ENCODE results near the gene EFHD2.
"Not testable (repeated sequence)": the region's sequence is repeated elsewhere in the genome, so short reads cannot be mapped to it uniquely, and the experiment has no call there.

EFHD2 gene

DNA sequence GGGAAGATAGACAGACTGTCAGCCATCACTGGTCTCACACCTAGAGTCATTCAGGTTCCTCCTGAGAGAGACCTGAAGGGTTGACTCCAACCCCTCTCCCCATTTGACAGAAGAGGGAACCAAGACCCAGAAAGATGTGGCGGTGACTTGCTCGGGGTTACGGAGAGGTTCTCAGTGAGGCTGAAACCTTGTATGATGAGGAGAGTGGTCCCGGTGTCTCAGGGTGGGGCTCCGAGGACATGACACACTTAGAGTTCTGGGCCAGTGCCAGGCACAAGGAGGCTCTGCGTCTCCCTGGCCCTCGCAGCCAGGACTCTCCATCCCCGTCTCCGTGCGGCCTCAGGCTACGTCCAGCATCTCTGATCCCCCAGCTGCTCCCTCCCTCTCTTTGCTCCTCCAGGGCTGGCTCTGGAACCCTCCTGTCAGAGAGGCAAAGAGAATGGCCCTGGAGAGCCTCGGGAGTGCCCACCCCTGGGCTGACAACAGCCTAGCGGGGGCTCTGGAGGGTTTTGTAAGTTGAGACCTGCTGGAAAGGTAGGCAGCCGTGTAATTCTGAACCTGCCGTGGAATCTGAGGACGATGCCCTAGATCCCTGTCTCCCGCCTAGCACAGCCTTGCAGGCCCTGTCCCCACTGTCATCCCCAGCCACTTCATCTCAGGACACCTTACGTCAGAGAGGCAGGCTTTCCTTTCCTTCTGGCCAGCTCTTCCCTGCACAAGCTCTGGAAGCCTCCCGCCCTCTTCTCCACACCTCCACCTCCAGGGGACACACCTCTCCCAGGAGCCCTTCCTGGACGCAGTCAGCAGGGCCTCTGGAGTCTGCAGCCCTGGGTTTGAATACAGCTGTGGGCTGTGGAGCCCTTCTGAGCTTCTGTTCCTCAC lies 4.1 kb downstream of the EFHD2 start:
- no peak for DNase-seq

DNA sequence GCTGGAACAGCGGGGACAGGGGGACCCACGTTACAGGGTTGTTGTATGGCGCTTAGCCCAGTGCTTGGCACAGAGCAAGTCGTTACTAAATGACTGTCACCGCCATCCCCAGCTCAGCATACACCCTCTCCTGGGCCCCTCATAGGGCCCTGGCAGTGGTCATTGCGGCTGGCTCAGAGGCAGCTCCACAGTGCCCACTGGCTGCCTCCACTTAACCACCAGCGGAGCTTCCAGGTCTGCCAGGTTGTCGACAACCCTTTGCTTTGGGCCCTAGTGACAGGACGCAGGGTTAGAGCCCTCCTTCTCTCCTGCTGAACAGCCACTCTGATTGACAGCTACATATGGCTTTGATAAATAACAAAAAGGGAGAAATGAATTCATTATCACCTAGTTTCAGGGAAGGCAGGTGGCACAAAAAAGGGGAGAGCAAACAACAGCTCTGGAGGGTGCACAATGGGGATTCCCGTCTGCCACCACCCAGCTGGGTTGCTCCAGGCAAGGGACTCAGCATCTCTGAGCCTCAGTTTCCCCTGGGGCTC lies 4.8 kb downstream of the EFHD2 start:
- DNase-seq, result no peak

DNA sequence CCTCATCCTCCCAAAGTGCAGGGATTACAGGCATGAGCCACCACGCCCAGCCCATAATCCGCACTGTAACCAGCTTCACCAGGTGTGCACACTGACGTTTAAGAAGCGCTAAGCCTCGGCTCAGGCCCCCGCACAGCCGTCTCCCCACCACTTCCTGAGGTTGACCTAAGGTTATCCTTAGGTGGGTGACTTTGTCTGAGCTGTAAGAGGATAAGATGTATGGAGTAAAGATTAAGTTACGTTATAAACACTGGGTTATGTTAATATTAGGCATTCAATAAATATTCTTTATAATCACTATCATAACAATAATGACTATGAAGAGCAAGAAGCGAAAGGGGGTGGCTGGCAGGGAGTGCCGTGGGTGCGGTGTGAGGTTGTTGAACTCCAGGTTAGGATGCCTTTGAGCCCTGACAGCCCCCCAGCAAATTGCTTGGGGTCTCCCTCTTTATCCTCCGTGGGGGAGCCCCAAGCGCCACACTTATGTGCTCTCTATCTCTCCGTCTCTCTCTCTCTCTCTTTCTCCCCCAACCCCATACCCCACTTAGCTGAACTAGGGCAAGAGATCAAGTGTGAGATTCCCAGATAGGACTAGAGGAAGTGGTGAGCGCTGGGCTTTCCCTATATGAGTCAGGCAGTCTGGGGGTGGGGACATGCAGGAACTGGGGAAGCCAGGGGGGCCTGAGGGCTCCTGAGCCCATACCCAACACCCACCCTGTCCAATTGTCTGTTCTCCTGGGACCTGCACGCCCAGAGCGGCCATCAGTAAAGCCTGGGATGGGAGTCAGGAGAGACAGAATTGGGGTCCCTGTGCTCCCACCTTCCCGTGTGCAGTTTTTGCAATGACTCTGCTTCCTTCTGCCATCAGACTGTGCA lies 7.6 kb downstream of the EFHD2 start:
- no peak for DNase-seq

DNA sequence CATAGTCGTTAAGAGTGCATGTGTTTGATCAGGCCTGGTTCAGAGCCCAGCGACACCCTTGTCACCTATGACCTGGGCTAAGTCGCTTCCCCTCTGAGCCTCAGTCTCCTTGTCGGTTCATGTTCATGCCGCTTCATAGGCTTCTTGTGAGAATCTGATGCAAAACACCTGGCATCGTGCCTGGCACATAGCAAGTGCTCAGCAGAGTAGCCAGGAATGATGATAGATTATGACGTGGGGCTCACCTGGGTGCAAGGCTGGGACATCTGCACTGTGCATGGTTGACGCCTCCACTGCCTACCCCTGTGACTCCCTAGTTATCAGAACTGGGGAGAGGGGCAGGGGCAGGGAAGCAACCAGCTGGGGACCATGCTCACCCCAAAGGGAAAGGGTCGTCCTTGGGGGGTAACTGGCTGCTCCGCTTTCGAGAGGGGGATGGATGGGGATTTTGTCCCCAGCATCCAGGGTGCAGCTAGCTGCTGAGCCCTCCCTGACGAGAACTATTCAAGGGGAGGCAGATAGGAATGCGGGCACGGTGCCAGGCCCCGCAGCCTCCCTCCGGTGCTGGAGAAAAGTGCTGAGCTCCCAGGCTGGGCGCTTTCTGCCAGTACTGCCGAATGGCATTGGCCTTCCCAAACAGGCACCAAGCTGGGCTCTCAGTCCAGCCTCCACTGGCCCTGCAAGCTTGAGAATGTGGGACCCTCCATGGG lies 9.3 kb downstream of the EFHD2 start:
- DNase-seq, result no peak

DNA sequence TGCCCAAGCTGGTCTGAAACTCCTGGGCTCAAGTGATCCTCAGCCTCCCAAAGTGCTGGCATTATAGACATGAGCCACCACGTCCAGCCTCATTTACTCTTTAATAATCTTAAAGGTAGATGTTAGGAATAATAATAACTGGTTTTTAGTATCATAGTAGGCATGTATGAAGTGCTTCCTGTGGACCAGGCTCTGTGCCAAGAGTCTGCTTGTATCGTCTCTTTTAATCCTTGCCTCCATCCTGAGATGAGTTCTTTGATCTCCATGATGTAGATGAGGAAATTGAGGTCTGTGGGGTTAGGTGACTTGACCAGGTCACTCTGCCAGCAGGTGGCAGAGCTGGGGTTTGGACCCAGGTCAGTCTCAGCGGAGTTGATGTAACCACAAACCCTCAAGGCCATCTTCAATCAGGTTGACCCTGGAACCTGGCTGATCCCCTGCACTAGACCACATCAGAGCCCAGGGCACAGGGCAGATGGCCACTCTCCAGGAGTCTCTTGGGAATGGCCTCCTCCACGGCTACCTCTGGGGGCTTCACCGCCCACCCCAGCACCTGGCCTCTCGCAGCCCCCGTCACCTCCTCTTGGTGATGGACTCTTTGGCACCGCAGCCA lies 11.3 kb downstream of the EFHD2 start:
- no peak for DNase-seq

DNA sequence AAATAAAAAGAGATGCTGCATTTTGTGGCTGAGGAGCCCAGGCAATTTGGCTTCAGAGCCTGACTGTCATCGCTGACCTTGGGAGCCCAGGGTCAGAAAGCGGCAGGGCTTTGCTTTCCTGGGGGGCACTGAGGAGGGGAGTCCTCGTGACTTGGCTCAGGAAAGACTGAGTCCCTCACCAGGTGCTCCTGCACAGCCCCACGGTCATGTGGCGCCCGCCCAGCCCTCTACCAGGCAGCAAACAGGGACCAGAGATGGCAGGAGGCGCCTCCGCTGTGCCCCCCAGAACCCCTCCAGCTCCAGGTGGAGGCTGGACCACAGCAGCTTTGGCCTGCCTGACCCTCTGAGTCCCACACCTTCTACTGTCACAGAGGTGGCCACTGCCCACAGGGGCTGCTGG lies 13.2 kb downstream of the EFHD2 start:
- DNase-seq, result no peak

DNA sequence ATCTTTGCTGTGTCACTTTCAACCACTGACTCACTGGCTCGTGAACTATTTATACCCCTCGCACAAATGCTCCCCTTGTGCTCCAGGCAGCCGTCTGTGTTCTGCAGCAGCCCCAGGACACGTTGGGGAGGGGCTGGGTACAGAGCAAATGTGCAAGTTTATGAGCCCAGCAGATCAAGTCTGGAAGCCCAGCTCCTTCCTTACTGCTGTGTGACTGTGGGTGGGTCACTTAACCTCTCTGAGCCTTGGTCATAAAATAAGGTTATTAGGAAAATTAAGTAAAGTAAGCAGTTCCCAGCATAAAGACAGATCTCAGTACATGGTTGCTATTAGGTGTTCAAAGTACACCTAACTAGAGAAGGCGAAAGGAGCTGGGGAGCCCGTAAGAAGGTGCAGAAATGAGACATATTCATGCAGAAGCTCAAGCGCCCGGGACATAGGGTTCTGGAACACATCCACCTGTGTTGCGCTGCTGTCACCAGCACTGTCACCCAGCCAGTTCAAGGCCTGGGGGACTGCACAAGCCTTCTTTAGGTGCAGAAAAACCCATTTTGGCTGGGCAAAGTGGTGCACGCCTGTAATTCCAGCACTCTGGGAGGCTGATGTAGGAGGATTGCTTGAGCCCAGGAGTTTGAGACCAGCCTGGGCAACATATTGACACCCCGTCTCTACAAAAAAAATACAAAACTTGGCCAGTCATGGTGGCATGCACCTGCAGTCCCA lies 13.8 kb downstream of the EFHD2 start:
- DNase-seq, result no peak

DNA sequence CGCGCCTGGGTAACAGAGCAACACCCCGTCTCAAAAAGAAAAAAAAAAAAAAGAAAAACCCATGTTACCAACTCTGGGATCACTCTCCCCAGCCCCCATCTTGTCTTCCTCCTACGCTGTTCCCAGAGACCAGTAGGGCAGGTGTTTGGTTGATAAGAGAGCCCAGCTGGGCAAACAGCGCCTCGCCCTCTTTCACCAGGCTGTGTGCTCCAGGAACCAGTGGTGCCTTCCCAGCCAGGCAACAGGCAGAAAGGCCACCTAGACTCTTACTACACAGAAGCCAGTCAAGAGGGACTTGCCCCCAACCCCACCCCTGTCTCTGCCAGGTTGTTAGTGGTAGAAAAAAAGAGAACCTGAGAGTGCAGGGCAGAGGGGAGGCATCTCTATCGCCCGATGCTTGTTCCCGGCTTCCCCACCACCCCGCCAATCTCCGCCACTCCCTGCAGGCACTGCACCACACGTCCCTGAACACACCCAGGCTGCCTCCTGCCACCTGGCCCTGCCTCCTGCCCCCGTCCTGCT lies 14.5 kb downstream of the EFHD2 start:
- no peak for DNase-seq

DNA sequence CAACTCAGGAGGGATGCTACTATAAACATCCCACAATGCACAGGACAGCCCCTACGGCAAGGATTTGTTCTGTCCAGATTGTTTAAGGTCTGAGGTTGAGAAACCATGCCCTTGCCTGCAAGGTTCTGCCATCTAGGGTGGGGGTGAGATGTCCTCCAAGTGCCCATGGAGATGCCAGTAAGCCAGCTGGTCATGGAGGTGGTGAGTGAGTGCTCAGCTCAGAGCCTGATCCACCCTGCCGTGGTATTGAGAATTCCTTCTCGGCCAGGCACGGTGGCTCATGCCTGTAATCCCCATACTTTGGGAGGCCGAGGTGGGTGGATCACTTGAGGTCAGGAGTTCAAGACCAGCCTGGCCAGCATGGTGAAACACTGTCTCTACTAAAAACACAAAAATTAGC lies 15.3 kb downstream of the EFHD2 start:
- no peak for DNase-seq

DNA sequence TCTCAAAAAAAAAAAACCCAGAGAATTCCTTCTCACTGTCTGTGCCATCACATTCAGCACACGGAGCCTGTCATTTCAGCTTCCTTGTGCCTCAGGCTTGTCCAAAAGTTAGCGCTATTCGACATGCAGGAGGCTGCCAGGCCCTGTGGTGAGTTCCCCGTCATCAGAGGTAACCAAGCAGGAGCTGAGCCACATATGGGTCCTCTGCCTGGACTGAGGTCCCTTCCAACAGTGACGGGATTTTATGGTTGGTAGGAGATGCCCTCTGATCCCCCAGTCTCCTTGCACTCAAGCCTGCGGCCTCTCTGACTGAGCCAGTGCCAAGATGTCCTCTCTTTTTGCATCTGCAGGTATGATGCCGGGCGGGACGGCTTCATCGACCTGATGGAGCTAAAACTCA lies 15.8 kb downstream of the EFHD2 start:
- no peak for DNase-seq

DNA sequence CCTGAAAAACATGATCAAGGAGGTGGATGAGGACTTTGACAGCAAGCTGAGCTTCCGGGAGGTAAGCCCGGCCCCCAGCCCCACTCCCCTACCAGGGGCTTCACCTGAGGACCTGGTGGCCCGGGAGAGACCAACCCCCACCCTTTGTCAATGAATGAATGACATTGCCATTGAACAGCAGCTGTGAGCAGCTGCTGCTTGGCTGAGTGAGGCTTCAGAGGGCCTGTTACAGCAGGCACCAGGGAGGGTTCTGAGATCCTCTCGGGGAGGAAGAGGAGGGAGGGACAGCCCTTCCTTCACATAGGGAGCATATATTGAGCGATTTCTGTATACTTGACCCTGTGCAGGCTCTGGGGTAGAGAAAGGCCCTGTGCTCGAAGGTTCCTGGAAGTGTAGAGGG lies 16.3 kb downstream of the EFHD2 start:
- DNase-seq, result no peak

DNA sequence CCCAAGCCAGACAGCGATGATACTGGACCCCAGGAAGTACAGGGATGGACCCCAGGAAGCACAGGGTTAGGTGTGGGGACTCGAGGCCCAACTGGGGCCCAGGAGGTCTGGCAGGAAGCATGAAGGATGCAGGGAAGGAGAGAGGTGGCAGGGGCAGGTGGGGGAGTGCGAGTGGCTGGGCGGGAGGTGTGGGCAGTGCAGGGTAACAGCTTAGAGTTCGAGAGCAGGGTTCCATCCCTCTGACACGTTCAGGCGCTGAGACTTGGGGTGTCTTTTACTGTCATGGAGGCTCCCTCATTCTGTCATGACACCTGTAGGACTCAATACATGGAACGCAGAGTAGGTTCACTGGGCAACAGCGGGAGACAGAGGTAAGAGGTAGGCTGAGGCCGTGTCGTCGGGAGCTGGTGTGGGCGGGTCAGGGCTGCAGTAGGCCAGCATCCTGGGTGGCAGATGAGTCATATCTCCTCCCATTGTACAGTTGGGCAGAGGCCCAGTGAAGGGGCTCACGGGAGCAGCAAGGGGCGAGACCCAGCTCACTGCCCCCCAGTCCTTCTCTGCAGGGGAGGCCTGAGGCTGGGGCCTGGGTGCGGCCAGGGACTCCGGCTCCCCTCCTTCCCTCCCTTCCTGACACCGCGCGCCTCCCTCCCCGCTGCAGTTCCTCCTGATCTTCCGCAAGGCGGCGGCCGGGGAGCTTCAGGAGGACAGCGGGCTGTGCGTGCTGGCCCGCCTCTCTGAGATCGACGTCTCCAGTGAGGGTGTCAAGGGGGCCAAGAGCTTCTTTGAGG lies 17.0 kb downstream of the EFHD2 start:
- no peak for DNase-seq

DNA sequence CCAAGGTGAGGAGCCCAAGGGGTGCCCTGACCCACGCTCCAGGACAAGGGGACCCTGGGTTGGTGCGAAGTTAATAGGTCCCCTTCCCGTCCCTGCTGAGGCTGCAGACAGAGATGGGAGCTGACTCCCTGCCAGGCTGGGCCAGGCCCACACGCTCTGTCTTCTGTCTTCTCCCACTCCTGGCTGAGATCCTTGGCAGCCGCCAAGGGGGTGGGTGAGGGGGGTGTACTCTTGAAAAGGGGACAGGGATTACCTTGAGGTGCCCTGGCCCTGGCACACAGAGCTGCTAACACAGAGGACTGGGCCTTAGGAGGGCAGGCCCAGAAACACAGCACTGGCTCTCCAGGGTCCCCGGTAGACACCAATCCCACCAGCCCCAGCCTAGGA lies 17.6 kb downstream of the EFHD2 start:
- DNase-seq, result no peak

DNA sequence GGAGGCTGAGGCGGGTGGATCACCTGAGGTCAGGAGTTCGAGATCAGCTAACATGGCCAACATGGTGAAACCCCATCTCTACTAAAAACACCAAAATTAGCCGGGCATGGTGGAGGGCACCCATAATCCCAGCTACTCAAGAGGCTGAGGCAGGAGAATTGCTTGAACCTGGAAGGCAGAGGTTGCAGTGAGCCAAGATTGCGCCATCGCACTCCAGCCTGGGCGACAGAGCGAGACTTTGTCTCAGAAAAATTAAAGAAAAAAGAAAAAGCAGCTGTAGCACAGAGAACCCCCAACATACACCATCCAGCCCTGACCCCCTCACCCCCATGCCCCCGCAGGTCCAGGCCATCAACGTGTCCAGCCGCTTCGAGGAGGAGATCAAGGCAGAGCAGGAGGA lies 18.6 kb downstream of the EFHD2 start:
- not testable (repeated sequence) for DNase-seq

DNA sequence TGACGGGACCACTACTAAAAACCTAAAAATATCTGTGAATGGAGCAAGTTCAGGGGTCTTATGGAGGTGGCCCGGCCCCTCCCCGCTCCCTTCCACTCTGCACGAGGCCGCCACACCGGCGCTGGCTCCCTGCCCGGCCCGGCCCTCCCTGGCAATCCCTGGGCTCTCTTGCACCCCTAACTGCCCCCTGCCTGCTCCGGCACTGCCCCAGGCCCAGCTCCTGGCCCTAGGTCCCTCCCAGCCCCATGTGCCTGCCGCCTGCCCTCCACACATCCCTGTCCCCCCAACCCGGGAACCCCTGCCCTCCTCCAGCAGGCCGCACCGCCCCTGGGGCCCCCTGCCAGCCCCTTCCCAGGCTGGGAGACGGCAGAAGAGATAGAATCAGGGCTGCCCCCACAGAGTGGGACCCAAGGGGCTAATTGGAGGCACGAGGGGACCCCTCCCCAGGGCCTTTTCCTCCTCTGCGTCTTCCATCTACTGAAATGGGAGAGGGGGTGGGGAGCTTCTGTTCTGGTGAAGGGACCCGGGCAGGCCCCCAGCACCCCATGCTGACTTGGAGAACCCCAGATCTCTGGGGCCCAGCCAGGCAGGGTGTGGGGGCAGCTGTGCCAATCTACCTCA lies 19.2 kb downstream of the EFHD2 start:
- no peak for DNase-seq

DNA sequence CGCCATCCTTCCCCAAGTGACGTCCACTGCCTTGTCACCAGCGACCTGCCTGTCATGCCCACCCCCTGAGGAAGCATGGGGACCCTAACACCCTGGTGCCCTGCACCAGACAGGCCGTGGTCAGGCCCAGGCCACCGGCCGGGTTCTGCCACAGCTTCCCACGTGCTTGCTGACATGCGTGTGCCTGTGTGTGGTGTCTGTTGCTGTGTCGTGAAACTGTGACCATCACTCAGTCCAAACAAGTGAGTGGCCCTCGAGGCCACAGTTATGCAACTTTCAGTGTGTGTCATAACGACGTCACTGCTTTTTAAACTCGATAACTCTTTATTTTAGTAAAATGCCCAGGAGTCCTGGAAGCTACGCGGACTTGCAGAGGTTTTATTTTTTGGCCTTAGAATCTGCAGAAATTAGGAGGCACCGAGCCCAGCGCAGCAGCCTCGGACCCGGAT lies 20.0 kb downstream of the EFHD2 start:
- no peak for DNase-seq

DNA sequence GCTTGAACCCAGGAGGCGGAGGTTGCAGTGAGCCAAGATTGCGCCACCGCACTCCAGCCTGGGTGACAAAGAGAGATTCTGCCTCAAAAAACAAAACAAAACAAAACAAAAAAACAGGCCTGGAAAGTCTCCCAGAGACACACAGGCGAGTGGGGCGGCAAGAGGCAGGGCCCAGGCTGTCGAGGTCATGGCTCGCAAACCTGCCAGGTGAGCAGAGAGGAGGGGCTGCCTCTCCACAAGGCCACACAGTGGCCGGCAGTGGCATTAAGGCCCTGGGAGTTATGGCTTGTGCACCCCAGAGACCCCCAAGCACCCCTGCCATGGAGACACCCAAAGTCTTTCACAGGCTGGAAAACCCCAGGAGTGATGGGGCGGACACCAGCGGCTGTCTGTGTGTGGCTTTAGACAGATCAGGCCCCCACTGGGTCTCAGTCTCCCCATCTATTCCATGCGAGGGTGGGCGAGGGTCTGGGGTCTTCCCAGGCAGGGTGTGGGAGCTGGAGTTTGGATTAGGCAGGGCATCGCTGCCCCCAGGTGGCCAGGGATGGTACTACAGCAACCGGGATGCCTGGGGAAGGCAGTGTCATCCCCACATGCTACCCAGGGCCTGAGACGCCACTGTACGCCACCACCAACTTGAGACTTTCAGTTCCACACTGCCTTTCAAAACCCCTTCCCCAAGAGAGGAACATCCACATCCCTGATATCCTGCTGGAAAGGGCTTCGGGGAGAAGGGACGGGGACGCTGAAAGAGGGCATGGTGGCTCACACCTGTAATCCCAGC lies 21.3 kb downstream of the EFHD2 start:
- no peak for DNase-seq

DNA sequence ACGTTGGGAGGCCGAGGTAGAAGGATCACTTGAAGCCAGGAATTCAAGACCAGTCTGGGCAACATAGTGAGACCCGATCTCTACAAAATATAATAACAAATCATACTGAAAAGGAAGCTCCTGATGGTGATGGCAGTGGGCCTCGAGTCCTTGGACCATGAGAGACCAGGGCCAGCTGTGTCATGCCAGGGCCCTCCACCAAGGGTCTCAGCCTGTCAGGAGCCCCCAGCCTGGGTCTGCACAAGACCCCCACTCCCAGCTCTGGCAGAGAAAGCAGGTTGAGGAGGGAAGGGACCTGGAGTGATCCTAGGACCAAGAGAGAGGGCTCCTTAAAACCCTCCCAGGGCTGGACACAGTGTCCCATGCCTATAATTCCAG lies 21.9 kb downstream of the EFHD2 start:
- DNase-seq, result no peak

DNA sequence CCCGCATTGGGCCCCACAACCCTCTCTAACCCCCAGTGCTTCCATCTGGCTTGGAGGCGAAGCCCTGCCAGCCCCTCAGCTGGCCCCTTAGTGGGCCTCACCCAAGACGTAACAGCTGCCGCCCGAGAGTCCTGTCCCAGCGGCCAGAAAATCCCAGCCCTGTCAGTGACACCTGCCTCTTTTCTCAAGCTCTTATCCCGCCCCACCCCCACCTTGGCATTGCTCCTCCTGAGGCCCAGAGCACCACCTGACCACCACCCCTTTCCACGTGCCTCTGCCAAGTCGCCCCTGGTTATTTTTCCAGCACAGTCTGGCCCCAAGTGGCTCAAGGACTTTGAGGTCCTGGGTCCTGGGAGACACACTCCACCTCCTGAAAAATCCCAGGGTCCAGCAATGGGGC lies 22.6 kb downstream of the EFHD2 start:
- DNase-seq, result no peak

DNA sequence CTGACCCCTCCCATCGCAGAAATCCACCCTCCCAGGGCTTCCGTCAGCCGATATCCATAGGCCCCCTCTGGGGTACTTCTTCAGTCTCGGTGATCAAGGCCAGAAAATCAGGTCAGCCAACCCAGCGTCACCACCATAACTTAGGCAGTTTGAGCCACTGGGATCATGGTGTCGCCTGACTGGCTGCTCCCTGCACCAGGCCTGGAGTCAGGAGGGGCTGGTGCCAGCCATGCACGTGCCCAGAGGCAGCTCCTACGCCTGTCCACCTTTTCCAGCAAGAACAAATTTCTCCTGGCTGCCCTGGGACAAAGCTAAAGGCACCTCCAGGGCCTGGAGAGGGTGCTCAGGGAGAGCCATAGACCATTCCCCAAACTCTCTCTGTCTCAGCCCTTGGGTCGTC lies 23.8 kb downstream of the EFHD2 start:
- no peak for DNase-seq

All from cortex of kidney (tissue), 1 donor.